Panc1 (cell line): ENCODE results near the gene MLLT10. TPM values are rescaled to one million over a fixed set of nuclear protein-coding genes. Genes with fewer than 3 reads are reported as not detected.
A peak's percentile ranks its signal among the peaks of the same experiment; 100 is the strongest.

Source experiments
- ATAC-seq: fragments of 200-7000 bp; cut with Tn5 transposase; 2 replicates; pipeline ENCODE4 v1.9.1; 2020; ENCODE audit warnings: mild to moderate bottlenecking, moderate library complexity
- BruUV-seq: library from RNA; stranded (reverse); fragments of 400-500 nt; replicated peaks from 2 replicates; lab custom pipeline; 2021; lab: Mats Ljungman, UMichigan
- CTCF ChIA-PET: fragments of 300-600 bp; sonication (Branson Sonifier 250); formaldehyde crosslinking; loops from one replicate; lab custom pipeline; 2022; ENCODE audit warnings: antibody characterized with exemption; lab: Charles Lee
- POLR2A ChIA-PET: fragments of 300-600 bp; sonication (Branson Sonifier 250); formaldehyde crosslinking; loops from one replicate; lab custom pipeline; 2022; ENCODE audit warnings: antibody characterized with exemption; lab: Charles Lee
- DNase-seq: peaks from one replicate; pipeline ENCODE4 v3.0.0-alpha.2; 2010; ENCODE audit warnings: low read depth, low spot score
- H3K27ac ChIP-seq: 2 replicates; pipeline ENCODE4 v1.5.1; 2011; ENCODE audit warnings: mild to moderate bottlenecking, low read length, inconsistent platforms
- H3K27me3 ChIP-seq: fragments of 200-500 bp; sonication (Bioruptor generic); 2 replicates; pipeline ENCODE4 v1.6.0; 2014; ENCODE audit warnings: low read length, inconsistent platforms; ENCODE audit not compliant: control insufficient read depth, insufficient read depth
- H3K36me3 ChIP-seq: fragments of 200-500 bp; sonication (Bioruptor generic); 2 replicates; pipeline ENCODE4 v1.5.1; 2014; ENCODE audit warnings: inconsistent platforms, mild to moderate bottlenecking, low read length, moderate library complexity; ENCODE audit not compliant: control insufficient read depth, insufficient read depth
- H3K4me1 ChIP-seq: 2 replicates; pipeline ENCODE4 v1.5.1; 2011; ENCODE audit warnings: inconsistent platforms, mild to moderate bottlenecking, low read length, moderate library complexity; ENCODE audit not compliant: control insufficient read depth, insufficient read depth
- H3K4me3 ChIP-seq, 2 experiments: 2 replicates each; pipeline ENCODE4 v1.5.1; 2011 to 2012; ENCODE audit warnings: low read depth in 2 of 2, low read length in 2 of 2, mild to moderate bottlenecking in 2 of 2, inconsistent platforms in 1 of 2, moderate library complexity in 1 of 2
- H3K9me3 ChIP-seq: fragments of 200-500 bp; sonication (Bioruptor generic); 2 replicates; pipeline ENCODE4 v1.5.1; 2014; ENCODE audit warnings: low read depth, mild to moderate bottlenecking, inconsistent platforms, low read length, moderate library complexity; ENCODE audit not compliant: control insufficient read depth, insufficient read depth
- CTCF ChIP-seq: fragments of 450-650 bp; IDR thresholded peaks from 2 replicates; pipeline ENCODE4 v1.5.1; 2017; ENCODE audit warnings: mild to moderate bottlenecking
- POLR2AphosphoS5 ChIP-seq: IDR thresholded peaks from 2 replicates; pipeline ENCODE4 v1.6.1; 2012; ENCODE audit warnings: mild to moderate bottlenecking, low read depth, low read length, moderate library complexity
- REST ChIP-seq, 2 experiments: IDR thresholded peaks; 2 replicates each; pipeline ENCODE4 v1.6.1; 2011 to 2012; ENCODE audit warnings: low read depth in 2 of 2, control low read depth in 1 of 2, low read length in 1 of 2, mild to moderate bottlenecking in 1 of 2, moderate library complexity in 1 of 2; ENCODE audit not compliant: insufficient read depth in 1 of 2
- SIN3A ChIP-seq: IDR thresholded peaks from 2 replicates; pipeline ENCODE4 v1.6.1; 2012; ENCODE audit warnings: low read depth, mild to moderate bottlenecking, low read length, moderate library complexity, borderline replicate concordance; ENCODE audit not compliant: insufficient read depth
- TCF7L2 ChIP-seq: IDR thresholded peaks from 2 replicates; pipeline ENCODE4 v1.6.1; 2011; ENCODE audit warnings: mild to moderate bottlenecking, low read depth, low read length, inconsistent platforms
- in situ Hi-C: cut with HindIII; loops from 2 replicates; pipeline ENCODE4 v1.10.0; 2016; ENCODE audit warnings: low sequenced_read_pairs, low pct_unique_long_range_greater_than_20kb
- intact Hi-C: fragments of 100-400 bp; cut with micrococcal nuclease; formaldehyde crosslinking; loops from one replicate; pipeline ENCODE4 v1.10.0; 2022; ENCODE audit not compliant: unreplicated experiment
- total RNA-seq: library from RNA; stranded (reverse); gene quantifications from one replicate; pipeline ENCODE4 v1.2.1, GENCODE V29; 2021; ENCODE audit not compliant: unreplicated experiment

The MLLT10 gene
- total RNA-seq, 1 experiment from 2014 or later = 33.4 TPM

- BruUV-seq = no TSS peak
- Histone ChIP-seq H3K4me1 (peaks cover 36% of the 10 kb centered on the region), H3K27ac (peak overlapping the region; percentile 89), H3K27me3 (no peaks in the 10 kb centered on the region), H3K9me3 (no peaks in the 10 kb centered on the region), H3K4me3 (0 out of 4 replicates have a peak overlapping the region, but pooled peaks of 1 of the 2 experiments have one; percentile 2), H3K36me3 (no peaks in the 10 kb centered on the region)
- no peak for DNase-seq
- TF ChIP-seq POLR2AphosphoS5 (no peak), SIN3A (no peak), REST (IDR thresholded peaks at IDR 0.05; ENCODE audit: insufficient read depth in 1 of 2, low read depth in 2 of 2, low read length in 1 of 2) (no peak), CTCF (no peak), TCF7L2 (no peak)
- in situ Hi-C loops (no loop called here), intact Hi-C loops (loop anchor here (10.0 kb wide), 1 partner anchor 349 kb away; no protein-coding TSS in a partner anchor)
- ATAC-seq = no peak
- ChIA-PET POLR2A (no interaction called here), CTCF (no interaction called here)
Observed at GRCh38 chr10:21523557-21524008, 10.4 kb upstream of the MLLT10 start.

DNA sequence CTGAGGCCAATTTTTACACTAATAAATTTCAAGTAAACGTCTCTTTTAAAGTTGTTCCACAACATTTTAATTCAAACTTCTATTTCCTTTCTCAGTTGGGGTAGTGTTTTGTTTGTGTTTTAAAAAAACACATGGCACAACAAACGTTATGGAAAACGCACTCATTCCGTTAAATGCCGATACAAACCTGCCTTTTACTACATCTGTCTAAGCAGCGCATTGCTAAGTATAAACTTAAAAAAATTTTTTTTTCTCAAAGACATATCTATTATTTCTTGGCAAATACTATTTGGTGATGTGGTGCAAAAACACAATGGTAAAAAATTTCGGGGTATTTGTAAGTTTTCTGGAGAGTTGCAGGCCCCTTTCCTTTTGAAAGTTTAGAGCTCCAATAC is 9.9 kb upstream of the MLLT10 start:
- Histone ChIP-seq H3K36me3 (no peaks in the 10 kb centered on the region), H3K9me3 (no peaks in the 10 kb centered on the region), H3K27ac (peak overlapping the region; percentile 89), H3K27me3 (no peaks in the 10 kb centered on the region), H3K4me3 (peak overlapping the region in 1 of 2 experiments; percentile 48; a peak in 3 of 4 replicates), H3K4me1 (peaks cover 39% of the 10 kb centered on the region)
- intact Hi-C loops = loop anchor here (10.0 kb wide), 1 partner anchor 349 kb away; no protein-coding TSS in a partner anchor
- no peak for TF ChIP-seq POLR2AphosphoS5
- TF ChIP-seq CTCF = no peak
- no peak for TF ChIP-seq REST (IDR thresholded peaks at IDR 0.05; ENCODE audit: insufficient read depth in 1 of 2, low read depth in 2 of 2, low read length in 1 of 2)
- TF ChIP-seq TCF7L2 = no peak
- TF ChIP-seq SIN3A = no peak
- POLR2A ChIA-PET = no interaction called here
- DNase-seq = no peak
- no TSS peak for BruUV-seq
- in situ Hi-C loops = no loop called here
- ATAC-seq = no peak
- CTCF ChIA-PET = no interaction called here
